Endodermal cell (in vitro differentiated cells): ENCODE data around the gene CPT1C. TPM values are rescaled to one million over a fixed set of nuclear protein-coding genes. Genes with fewer than 3 reads are reported as not detected.

Experiments
- DNase-seq: peaks from one replicate; pipeline ENCODE4 v3.0.0-alpha.2; 2017
- H3K27ac ChIP-seq: 2 replicates; pipeline ENCODE4 v1.5.1; 2013; ENCODE audit warnings: mild to moderate bottlenecking, low read depth, low read length, moderate library complexity
- H3K27me3 ChIP-seq: 2 replicates; pipeline ENCODE4 v1.6.1; 2013; ENCODE audit warnings: mild to moderate bottlenecking, low read length, moderate library complexity; ENCODE audit not compliant: insufficient read depth, control insufficient read depth, poor library complexity, severe bottlenecking
- H3K36me3 ChIP-seq: 2 replicates; pipeline ENCODE4 v1.7.0; 2013; ENCODE audit warnings: mild to moderate bottlenecking, low read length, moderate library complexity; ENCODE audit not compliant: control insufficient read depth, insufficient read depth
- H3K4me1 ChIP-seq: one replicate; pipeline ENCODE4 v1.7.0; 2013; ENCODE audit warnings: low read length; ENCODE audit not compliant: control insufficient read depth, insufficient read depth
- H3K4me3 ChIP-seq: 2 replicates; pipeline ENCODE4 v1.5.1; 2013; ENCODE audit warnings: mild to moderate bottlenecking, low read length, moderate library complexity
- H3K9ac ChIP-seq: 2 replicates; pipeline ENCODE4 v1.6.1; 2013; ENCODE audit warnings: mild to moderate bottlenecking, low read length, moderate library complexity; ENCODE audit not compliant: poor library complexity, severe bottlenecking; ENCODE audit errors: extremely low read depth
- H3K9me3 ChIP-seq: 2 replicates; pipeline ENCODE4 v1.6.1; 2013; ENCODE audit warnings: mild to moderate bottlenecking, low read length, moderate library complexity; ENCODE audit not compliant: control insufficient read depth
- H3K27ac Mint-ChIP-seq: 2 replicates; pipeline ENCODE4 v1.8.0; 2020; ENCODE audit warnings: mixed read lengths
- H3K27me3 Mint-ChIP-seq: 2 replicates; pipeline ENCODE4 v1.8.0; 2021; ENCODE audit warnings: mild to moderate bottlenecking, mixed read lengths; ENCODE audit not compliant: insufficient read depth
- H3K36me3 Mint-ChIP-seq: 2 replicates; pipeline ENCODE4 v1.8.0; 2020; ENCODE audit warnings: low read depth, mixed read lengths
- H3K4me1 Mint-ChIP-seq: 2 replicates; pipeline ENCODE4 v1.8.0; 2020; ENCODE audit warnings: mixed read lengths
- H3K4me3 Mint-ChIP-seq: 2 replicates; pipeline ENCODE4 v1.8.0; 2020; ENCODE audit warnings: mild to moderate bottlenecking, moderate library complexity, mixed read lengths
- H3K9me3 Mint-ChIP-seq: 2 replicates; pipeline ENCODE4 v1.8.0; 2020; ENCODE audit warnings: mild to moderate bottlenecking, mixed read lengths
- WGBS, 2 experiments: methylation state at CpG; one replicate each; pipeline versions ENCODE4 v1.1.5 to v1.1.7; 2013; ENCODE audit warnings: missing lambda C conversion rate in 2 of 2, mixed read lengths in 1 of 2; ENCODE audit not compliant: insufficient coverage in 1 of 2, insufficient read length in 1 of 2; 5-methylcytosine and 5-hydroxymethylcytosine counted together
- total RNA-seq, 2 donors: library from RNA; stranded (reverse); fragmentation: NEBNext Ultra II Directional in 1 of 2; extraction: Animal tissue kit (Norgen Biotek cat#: 25700) in 1 of 2; gene quantifications; 2 replicates in 1 of 2; 3 replicates in 1 of 2; pipeline ENCODE4 v1.2.1, GENCODE V29; 2021
- TF ChIP-seq, protein P1 (sequence below): fragments of 200-600 bp; sonication (generic); conservative IDR thresholded peaks from 2 replicates; pipeline ENCODE4 v1.5.0; 2021; ENCODE audit warnings: antibody characterized with exemption, mild to moderate bottlenecking

The CPT1C gene
- total RNA-seq, 2 donors from 2014 or later, result 41.4 to 59.7 TPM

DNA sequence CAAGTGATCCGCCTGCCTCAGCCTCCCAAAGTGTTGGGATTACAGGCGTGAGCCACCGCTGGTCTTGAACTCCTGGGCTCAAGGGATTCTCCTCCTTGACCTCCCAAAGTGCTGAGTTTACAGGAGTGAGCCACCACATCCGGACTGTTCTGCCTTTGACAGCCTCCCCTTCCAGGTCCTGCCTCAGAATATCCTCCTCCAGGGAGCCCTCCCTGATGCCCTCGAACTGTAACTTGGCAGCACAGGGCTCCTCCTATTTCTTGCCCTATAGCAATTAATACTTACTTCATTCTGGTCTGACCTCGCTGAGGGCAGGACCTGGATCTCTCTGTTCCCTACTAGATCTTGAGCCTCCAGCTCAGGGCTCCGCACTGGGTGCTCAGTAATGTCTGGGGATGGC is 5.9 kb downstream of the CPT1C start:
- Mint-ChIP-seq H3K27me3 (no peaks in the 10 kb centered on the region), H3K4me3 (no peak overlapping the region), H3K4me1 (no peaks in the 10 kb centered on the region), H3K36me3 (peaks cover 11% of the 10 kb centered on the region), H3K27ac (no peak overlapping the region), H3K9me3 (no peaks in the 10 kb centered on the region)
- TF ChIP-seq, protein P1, sequence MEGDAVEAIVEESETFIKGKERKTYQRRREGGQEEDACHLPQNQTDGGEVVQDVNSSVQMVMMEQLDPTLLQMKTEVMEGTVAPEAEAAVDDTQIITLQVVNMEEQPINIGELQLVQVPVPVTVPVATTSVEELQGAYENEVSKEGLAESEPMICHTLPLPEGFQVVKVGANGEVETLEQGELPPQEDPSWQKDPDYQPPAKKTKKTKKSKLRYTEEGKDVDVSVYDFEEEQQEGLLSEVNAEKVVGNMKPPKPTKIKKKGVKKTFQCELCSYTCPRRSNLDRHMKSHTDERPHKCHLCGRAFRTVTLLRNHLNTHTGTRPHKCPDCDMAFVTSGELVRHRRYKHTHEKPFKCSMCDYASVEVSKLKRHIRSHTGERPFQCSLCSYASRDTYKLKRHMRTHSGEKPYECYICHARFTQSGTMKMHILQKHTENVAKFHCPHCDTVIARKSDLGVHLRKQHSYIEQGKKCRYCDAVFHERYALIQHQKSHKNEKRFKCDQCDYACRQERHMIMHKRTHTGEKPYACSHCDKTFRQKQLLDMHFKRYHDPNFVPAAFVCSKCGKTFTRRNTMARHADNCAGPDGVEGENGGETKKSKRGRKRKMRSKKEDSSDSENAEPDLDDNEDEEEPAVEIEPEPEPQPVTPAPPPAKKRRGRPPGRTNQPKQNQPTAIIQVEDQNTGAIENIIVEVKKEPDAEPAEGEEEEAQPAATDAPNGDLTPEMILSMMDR, result no peak
- H3K27ac ChIP-seq, result no peak overlapping the region
- no peaks in the 10 kb centered on the region for H3K4me1 ChIP-seq
- no peak overlapping the region for H3K4me3 ChIP-seq
- no peak overlapping the region for H3K9ac ChIP-seq
- DNase-seq, result no peak
- H3K9me3 ChIP-seq, result no peaks in the 10 kb centered on the region
- H3K27me3 ChIP-seq, result peaks cover 5% of the 10 kb centered on the region
- no peaks in the 10 kb centered on the region for H3K36me3 ChIP-seq
- WGBS, 2 experiments, result 93 to 97% methylated on average over 7 of the region's 7 CpGs

GRCh38 chr19:49699364-49699763 is 8.4 kb downstream of the CPT1C start:
- Histone ChIP-seq H3K27ac (no peak overlapping the region), H3K36me3 (no peaks in the 10 kb centered on the region), H3K9me3 (no peaks in the 10 kb centered on the region), H3K4me3 (no peak overlapping the region), H3K27me3 (peaks cover 5% of the 10 kb centered on the region), H3K4me1 (no peaks in the 10 kb centered on the region), H3K9ac (no peak overlapping the region)
- H3K9me3 Mint-ChIP-seq, result no peaks in the 10 kb centered on the region
- no peak for DNase-seq
- H3K27ac Mint-ChIP-seq, result no peak overlapping the region
- WGBS, 2 experiments, result 91 to 92% methylated on average over 3 to 5 of the region's 5 CpGs
- no peak overlapping the region for H3K4me3 Mint-ChIP-seq
- no peaks in the 10 kb centered on the region for H3K4me1 Mint-ChIP-seq
- no peaks in the 10 kb centered on the region for H3K27me3 Mint-ChIP-seq
- TF ChIP-seq, protein P1, result no peak
- H3K36me3 Mint-ChIP-seq, result peaks cover 8% of the 10 kb centered on the region

- peaks cover 6% of the 10 kb centered on the region for H3K36me3 Mint-ChIP-seq
- no peak overlapping the region for H3K27ac Mint-ChIP-seq
- Histone ChIP-seq H3K27ac (no peak overlapping the region), H3K9me3 (no peaks in the 10 kb centered on the region), H3K4me3 (no peak overlapping the region), H3K4me1 (no peaks in the 10 kb centered on the region), H3K9ac (no peak overlapping the region), H3K36me3 (no peaks in the 10 kb centered on the region), H3K27me3 (peaks cover 5% of the 10 kb centered on the region)
- WGBS, 2 experiments, result 38 to 81% methylated on average over 3 to 11 of the region's 11 CpGs
- DNase-seq, result no peak
- H3K4me1 Mint-ChIP-seq, result no peaks in the 10 kb centered on the region
- H3K27me3 Mint-ChIP-seq, result no peaks in the 10 kb centered on the region
- TF ChIP-seq, protein P1, result no peak
- no peaks in the 10 kb centered on the region for H3K9me3 Mint-ChIP-seq
- H3K4me3 Mint-ChIP-seq, result no peak overlapping the region
Observed at GRCh38 chr19:49700563-49700962, 9.6 kb downstream of the CPT1C start.
